HepG2 (cell line): ENCODE measurements around the gene TLE1. TPM values are rescaled to one million over a fixed set of nuclear protein-coding genes. Genes with fewer than 3 reads are reported as not detected.
A peak's percentile ranks its signal among the peaks of the same experiment; 100 is the strongest.

ENCODE experiments used
- ARHGAP35 ChIP-seq: sonication (generic); formaldehyde crosslinking; IDR thresholded peaks from 2 replicates; pipeline ENCODE4 v1.9.0; 2022; ENCODE audit warnings: mild to moderate bottlenecking, inconsistent platforms, moderate library complexity, missing genetic modification reagents, borderline replicate concordance
- EED ChIP-seq: sonication (generic); formaldehyde crosslinking; IDR thresholded peaks from 2 replicates; pipeline ENCODE4 v1.5.0; 2020; ENCODE audit warnings: mild to moderate bottlenecking, missing genetic modification reagents
- FOXA1 ChIP-seq, 2 experiments: fragments of 450-650 bp in 1 of 2; sonication (generic) in 1 of 2; formaldehyde crosslinking in 1 of 2; IDR thresholded peaks; 2 replicates each; pipeline versions ENCODE4 v1.4.0 to v1.6.1; 2016 to 2020; ENCODE audit warnings: missing genetic modification reagents in 1 of 2
- HDAC1 ChIP-seq: sonication (generic); formaldehyde crosslinking; IDR thresholded peaks from 2 replicates; pipeline ENCODE4 v1.5.1; 2020; ENCODE audit warnings: mild to moderate bottlenecking, missing genetic modification reagents
- NR2F2 ChIP-seq: IDR thresholded peaks from 2 replicates; pipeline ENCODE4 v1.6.1; 2012; ENCODE audit warnings: low read depth, inconsistent platforms, borderline replicate concordance
- RARG ChIP-seq: sonication (generic); formaldehyde crosslinking; IDR thresholded peaks from 2 replicates; pipeline ENCODE4 v1.4.0; 2020; ENCODE audit warnings: low read depth, mild to moderate bottlenecking, missing genetic modification reagents
- RCOR2 ChIP-seq: IDR thresholded peaks from 2 replicates; pipeline ENCODE4 v1.6.1; 2016; ENCODE audit warnings: missing biosample characterization, missing genetic modification reagents
- SATB2 ChIP-seq: sonication (generic); formaldehyde crosslinking; IDR thresholded peaks from 2 replicates; pipeline ENCODE4 v1.5.0; 2020; ENCODE audit warnings: missing genetic modification reagents
- SP5 ChIP-seq: IDR thresholded peaks from 2 replicates; pipeline ENCODE4 v1.6.1; 2016; ENCODE audit warnings: low read depth, borderline replicate concordance
- TBL1XR1 ChIP-seq: fragments of 150-350 bp; IDR thresholded peaks from 2 replicates; pipeline ENCODE4 v1.6.1; 2014; ENCODE audit warnings: borderline replicate concordance, low read length; ENCODE audit not compliant: partially characterized antibody
- ZNF543 ChIP-seq: sonication (generic); formaldehyde crosslinking; IDR thresholded peaks from 2 replicates; pipeline ENCODE4 v1.4.0; 2020; ENCODE audit warnings: mild to moderate bottlenecking, missing genetic modification reagents
- ZNF75D ChIP-seq: sonication (generic); formaldehyde crosslinking; IDR thresholded peaks from 2 replicates; pipeline ENCODE4 v1.8.1; 2023; ENCODE audit warnings: missing genetic modification reagents, mild to moderate bottlenecking, borderline replicate concordance
- polyA plus RNA-seq, 8 experiments: library from polyadenylated mRNA; depleted of rRNA in 3 of 8; stranded (reverse) in 7 of 8; unstranded in 1 of 8; fragments of >200 nt; fragmentation: Illumina TruSeq in 4 of 8; extraction: Trizol in 4 of 8; gene quantifications; 2 replicates each; pipeline versions ENCODE4 v1.2.1 to v1.2.3, GENCODE V29; 2011 to 2016; ENCODE audit warnings: low read depth in 4 of 8, missing spikeins in 1 of 8, mixed read lengths in 1 of 8; ENCODE audit not compliant: insufficient read depth in 1 of 8
- total RNA-seq, 5 experiments: library from RNA; depleted of rRNA; stranded (reverse); fragments of >200 nt; fragmentation: Illumina TruSeq; extraction: Trizol; gene quantifications; 2 replicates each; pipeline ENCODE4 v1.2.3, GENCODE V29; 2016; ENCODE audit warnings: low read depth in 1 of 5
- TF ChIP-seq, protein P1 (sequence below): sonication (generic); formaldehyde crosslinking; IDR thresholded peaks from 2 replicates; pipeline ENCODE4 v1.4.0; 2020; ENCODE audit warnings: low read depth, missing genetic modification reagents
- TF ChIP-seq, protein P2 (sequence below): IDR thresholded peaks from 2 replicates; pipeline ENCODE4 v1.6.1; 2016; ENCODE audit warnings: mild to moderate bottlenecking
- TF ChIP-seq, protein P3 (sequence below): sonication (generic); formaldehyde crosslinking; IDR thresholded peaks from 2 replicates; pipeline ENCODE4 v1.5.0; 2020; ENCODE audit warnings: mild to moderate bottlenecking, missing genetic modification reagents
- TF ChIP-seq, protein P4 (sequence below): sonication (generic); formaldehyde crosslinking; conservative IDR thresholded peaks from 2 replicates; pipeline ENCODE4 v1.4.0; 2020; ENCODE audit warnings: mild to moderate bottlenecking, missing genetic modification reagents, moderate library complexity
- TF ChIP-seq, protein P5 (sequence below): sonication (generic); formaldehyde crosslinking; IDR thresholded peaks from 2 replicates; pipeline ENCODE4 v1.4.0; 2020; ENCODE audit warnings: missing genetic modification reagents

TLE1 gene
- total and polyA plus RNA-seq, 2 of the 13 experiments (the other 11 are each of a cell fraction or from before 2014, with no cell fraction given): 35.9 to 109 TPM

DNA sequence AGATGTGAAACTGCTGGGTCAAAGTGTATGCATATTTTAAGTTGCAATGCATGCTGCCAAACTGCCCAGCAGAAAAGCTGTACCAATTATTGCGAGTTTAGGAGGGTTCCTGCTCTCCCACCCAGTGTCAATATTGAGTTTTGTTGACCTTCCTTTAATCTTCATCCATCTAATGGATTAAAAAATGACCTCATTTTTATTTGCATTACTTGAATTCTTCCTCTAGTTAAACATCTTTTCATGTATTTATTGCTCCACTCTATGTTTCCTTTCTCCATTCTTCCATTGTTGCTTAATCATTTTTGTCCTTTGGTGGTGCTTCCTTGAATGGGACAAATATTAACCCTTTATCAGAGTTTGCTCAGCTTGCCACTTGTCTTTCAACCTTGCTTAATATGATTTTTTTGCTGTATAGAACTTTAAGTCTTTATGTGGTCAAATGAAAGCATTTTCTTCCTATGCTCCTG lies 32.4 kb downstream of the TLE1 start (continued):
- TF ChIP-seq, protein P1, sequence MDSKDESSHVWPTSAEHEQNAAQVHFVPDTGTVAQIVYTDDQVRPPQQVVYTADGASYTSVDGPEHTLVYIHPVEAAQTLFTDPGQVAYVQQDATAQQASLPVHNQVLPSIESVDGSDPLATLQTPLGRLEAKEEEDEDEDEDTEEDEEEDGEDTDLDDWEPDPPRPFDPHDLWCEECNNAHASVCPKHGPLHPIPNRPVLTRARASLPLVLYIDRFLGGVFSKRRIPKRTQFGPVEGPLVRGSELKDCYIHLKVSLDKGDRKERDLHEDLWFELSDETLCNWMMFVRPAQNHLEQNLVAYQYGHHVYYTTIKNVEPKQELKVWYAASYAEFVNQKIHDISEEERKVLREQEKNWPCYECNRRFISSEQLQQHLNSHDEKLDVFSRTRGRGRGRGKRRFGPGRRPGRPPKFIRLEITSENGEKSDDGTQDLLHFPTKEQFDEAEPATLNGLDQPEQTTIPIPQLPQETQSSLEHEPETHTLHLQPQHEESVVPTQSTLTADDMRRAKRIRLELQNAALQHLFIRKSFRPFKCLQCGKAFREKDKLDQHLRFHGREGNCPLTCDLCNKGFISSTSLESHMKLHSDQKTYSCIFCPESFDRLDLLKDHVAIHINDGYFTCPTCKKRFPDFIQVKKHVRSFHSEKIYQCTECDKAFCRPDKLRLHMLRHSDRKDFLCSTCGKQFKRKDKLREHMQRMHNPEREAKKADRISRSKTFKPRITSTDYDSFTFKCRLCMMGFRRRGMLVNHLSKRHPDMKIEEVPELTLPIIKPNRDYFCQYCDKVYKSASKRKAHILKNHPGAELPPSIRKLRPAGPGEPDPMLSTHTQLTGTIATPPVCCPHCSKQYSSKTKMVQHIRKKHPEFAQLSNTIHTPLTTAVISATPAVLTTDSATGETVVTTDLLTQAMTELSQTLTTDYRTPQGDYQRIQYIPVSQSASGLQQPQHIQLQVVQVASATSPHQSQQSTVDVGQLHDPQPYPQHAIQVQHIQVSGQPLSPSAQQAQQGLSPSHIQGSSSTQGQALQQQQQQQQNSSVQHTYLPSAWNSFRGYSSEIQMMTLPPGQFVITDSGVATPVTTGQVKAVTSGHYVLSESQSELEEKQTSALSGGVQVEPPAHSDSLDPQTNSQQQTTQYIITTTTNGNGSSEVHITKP (CRISPR knock-in tag): 0 out of 2 replicates have a peak, but pooled peaks have one; percentile 61
- no peak for TF ChIP-seq ARHGAP35 (CRISPR knock-in tag)
- 0 out of 2 replicates have a peak, but pooled peaks have one; percentile 56 for TF ChIP-seq SATB2
- TF ChIP-seq ZNF75D (CRISPR knock-in tag): no peak
- TF ChIP-seq RARG (CRISPR knock-in tag): no peak
- TF ChIP-seq, protein P2, sequence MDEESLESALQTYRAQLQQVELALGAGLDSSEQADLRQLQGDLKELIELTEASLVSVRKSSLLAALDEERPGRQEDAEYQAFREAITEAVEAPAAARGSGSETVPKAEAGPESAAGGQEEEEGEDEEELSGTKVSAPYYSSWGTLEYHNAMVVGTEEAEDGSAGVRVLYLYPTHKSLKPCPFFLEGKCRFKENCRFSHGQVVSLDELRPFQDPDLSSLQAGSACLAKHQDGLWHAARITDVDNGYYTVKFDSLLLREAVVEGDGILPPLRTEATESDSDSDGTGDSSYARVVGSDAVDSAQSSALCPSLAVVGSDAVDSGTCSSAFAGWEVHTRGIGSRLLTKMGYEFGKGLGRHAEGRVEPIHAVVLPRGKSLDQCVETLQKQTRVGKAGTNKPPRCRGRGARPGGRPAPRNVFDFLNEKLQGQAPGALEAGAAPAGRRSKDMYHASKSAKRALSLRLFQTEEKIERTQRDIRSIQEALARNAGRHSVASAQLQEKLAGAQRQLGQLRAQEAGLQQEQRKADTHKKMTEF: peak; percentile 85
- TF ChIP-seq ZNF543 (CRISPR knock-in tag): no peak
- TF ChIP-seq SP5 (CRISPR knock-in tag): peak; percentile 44; the same call in 1 of the 2 replicates
- TF ChIP-seq FOXA1 (IDR thresholded peaks at IDR 0.05): peak; percentile 93
- peak; percentile 96 for TF ChIP-seq FOXA1 (CRISPR knock-in tag; IDR thresholded peaks at IDR 0.05)
- TF ChIP-seq, protein P3, sequence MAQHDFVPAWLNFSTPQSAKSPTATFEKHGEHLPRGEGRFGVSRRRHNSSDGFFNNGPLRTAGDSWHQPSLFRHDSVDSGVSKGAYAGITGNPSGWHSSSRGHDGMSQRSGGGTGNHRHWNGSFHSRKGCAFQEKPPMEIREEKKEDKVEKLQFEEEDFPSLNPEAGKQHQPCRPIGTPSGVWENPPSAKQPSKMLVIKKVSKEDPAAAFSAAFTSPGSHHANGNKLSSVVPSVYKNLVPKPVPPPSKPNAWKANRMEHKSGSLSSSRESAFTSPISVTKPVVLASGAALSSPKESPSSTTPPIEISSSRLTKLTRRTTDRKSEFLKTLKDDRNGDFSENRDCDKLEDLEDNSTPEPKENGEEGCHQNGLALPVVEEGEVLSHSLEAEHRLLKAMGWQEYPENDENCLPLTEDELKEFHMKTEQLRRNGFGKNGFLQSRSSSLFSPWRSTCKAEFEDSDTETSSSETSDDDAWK (CRISPR knock-in tag): no peak
- TF ChIP-seq, protein P4, sequence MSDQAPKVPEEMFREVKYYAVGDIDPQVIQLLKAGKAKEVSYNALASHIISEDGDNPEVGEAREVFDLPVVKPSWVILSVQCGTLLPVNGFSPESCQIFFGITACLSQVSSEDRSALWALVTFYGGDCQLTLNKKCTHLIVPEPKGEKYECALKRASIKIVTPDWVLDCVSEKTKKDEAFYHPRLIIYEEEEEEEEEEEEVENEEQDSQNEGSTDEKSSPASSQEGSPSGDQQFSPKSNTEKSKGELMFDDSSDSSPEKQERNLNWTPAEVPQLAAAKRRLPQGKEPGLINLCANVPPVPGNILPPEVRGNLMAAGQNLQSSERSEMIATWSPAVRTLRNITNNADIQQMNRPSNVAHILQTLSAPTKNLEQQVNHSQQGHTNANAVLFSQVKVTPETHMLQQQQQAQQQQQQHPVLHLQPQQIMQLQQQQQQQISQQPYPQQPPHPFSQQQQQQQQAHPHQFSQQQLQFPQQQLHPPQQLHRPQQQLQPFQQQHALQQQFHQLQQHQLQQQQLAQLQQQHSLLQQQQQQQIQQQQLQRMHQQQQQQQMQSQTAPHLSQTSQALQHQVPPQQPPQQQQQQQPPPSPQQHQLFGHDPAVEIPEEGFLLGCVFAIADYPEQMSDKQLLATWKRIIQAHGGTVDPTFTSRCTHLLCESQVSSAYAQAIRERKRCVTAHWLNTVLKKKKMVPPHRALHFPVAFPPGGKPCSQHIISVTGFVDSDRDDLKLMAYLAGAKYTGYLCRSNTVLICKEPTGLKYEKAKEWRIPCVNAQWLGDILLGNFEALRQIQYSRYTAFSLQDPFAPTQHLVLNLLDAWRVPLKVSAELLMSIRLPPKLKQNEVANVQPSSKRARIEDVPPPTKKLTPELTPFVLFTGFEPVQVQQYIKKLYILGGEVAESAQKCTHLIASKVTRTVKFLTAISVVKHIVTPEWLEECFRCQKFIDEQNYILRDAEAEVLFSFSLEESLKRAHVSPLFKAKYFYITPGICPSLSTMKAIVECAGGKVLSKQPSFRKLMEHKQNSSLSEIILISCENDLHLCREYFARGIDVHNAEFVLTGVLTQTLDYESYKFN: peak; percentile 57; the same call in 1 of the 2 replicates
- peak; percentile 50 for TF ChIP-seq TBL1XR1
- no peak for TF ChIP-seq EED (CRISPR knock-in tag)
- TF ChIP-seq HDAC1 (CRISPR knock-in tag): 0 out of 2 replicates have a peak, but pooled peaks have one; percentile 48
- peak; percentile 64; the same call in 1 of the 2 replicates for TF ChIP-seq RCOR2 (CRISPR knock-in tag)
- TF ChIP-seq, protein P5, sequence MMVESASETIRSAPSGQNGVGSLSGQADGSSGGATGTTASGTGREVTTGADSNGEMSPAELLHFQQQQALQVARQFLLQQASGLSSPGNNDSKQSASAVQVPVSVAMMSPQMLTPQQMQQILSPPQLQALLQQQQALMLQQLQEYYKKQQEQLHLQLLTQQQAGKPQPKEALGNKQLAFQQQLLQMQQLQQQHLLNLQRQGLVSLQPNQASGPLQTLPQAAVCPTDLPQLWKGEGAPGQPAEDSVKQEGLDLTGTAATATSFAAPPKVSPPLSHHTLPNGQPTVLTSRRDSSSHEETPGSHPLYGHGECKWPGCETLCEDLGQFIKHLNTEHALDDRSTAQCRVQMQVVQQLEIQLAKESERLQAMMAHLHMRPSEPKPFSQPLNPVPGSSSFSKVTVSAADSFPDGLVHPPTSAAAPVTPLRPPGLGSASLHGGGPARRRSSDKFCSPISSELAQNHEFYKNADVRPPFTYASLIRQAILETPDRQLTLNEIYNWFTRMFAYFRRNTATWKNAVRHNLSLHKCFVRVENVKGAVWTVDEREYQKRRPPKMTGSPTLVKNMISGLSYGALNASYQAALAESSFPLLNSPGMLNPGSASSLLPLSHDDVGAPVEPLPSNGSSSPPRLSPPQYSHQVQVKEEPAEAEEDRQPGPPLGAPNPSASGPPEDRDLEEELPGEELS: peak; percentile 91
- peak; percentile 94 for TF ChIP-seq NR2F2
